ENCODE measurements around the gene MRPL50. TPM values are rescaled to one million over a fixed set of nuclear protein-coding genes. Genes with fewer than 3 reads are reported as not detected.

MRPL50 gene
- total RNA-seq, 1 experiment from 2014 or later, result 19.6 TPM

DNA sequence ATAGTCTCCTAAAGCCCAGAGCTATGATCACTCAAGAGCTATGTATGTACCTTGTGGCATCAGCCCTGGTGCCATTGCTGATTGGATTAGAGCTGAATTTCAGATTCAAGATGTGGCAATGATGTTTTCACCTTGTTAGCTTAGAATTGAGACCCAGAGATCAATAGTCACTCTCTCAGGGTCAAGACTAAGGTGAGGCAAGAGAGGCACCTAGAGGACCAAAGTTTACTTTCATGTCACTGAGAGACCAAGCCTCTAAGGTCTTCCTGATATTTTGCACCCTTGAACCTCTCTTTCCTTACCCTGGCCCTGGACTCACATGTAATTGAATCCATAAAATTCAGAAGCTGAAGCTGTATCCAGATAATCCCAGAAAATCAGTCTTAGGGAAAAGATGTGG lies 56.5 kb downstream of the MRPL50 start:
- Mint-ChIP-seq H3K9me3 (peaks cover 4% of the 10 kb centered on the region; the same call in 1 of the 2 replicates), H3K36me3 (no peaks in the 10 kb centered on the region), H3K27ac (no peak overlapping the region), H3K27me3 (ENCODE audit: low read depth) (no peaks in the 10 kb centered on the region; the same call in 1 of the 2 replicates), H3K4me1 (peaks cover 6% of the 10 kb centered on the region), H3K4me3 (no peak overlapping the region)
- DNase-seq (ENCODE audit: low spot score) (no peak), ATAC-seq (no peak)
- ChIA-PET POLR2A (no interaction called here), CTCF (interaction anchor here (0.6 to 1.3 kb wide), 2 partner anchors 10 to 30 kb away, joined by 3 to 5 read pairs; no protein-coding TSS in a partner anchor)
- TF ChIP-seq, protein P1, sequence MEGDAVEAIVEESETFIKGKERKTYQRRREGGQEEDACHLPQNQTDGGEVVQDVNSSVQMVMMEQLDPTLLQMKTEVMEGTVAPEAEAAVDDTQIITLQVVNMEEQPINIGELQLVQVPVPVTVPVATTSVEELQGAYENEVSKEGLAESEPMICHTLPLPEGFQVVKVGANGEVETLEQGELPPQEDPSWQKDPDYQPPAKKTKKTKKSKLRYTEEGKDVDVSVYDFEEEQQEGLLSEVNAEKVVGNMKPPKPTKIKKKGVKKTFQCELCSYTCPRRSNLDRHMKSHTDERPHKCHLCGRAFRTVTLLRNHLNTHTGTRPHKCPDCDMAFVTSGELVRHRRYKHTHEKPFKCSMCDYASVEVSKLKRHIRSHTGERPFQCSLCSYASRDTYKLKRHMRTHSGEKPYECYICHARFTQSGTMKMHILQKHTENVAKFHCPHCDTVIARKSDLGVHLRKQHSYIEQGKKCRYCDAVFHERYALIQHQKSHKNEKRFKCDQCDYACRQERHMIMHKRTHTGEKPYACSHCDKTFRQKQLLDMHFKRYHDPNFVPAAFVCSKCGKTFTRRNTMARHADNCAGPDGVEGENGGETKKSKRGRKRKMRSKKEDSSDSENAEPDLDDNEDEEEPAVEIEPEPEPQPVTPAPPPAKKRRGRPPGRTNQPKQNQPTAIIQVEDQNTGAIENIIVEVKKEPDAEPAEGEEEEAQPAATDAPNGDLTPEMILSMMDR (IDR thresholded peaks at IDR 0.05), result no peak
- no peak for TF ChIP-seq ZNF396 (CRISPR knock-in tag; IDR thresholded peaks at IDR 0.05; ENCODE audit: borderline replicate concordance)

Other genes with a start within 250 kb of the MRPL50 start
- gene BAAT, start 13.6 kb downstream of the MRPL50 start, total RNA-seq (2021), result 0.11 to 0.17 TPM (median 0.14 TPM) in 3 replicates
- 10.1 to 10.4 TPM (median 10.3 TPM) in 3 replicates for gene ZNF189, start 233 bp upstream of the MRPL50 start, total RNA-seq (2021)
- gene ALDOB, start 37.2 kb upstream of the MRPL50 start, total RNA-seq (2021), result 0.85 to 1.5 TPM (median 0.94 TPM) in 3 replicates
- 46.5 to 52.6 TPM (median 51.8 TPM) in 3 replicates for gene RNF20, start 135.2 kb upstream of the MRPL50 start, total RNA-seq (2021)
- not detected in 3 replicates for gene PPP3R2, start 196.4 kb upstream of the MRPL50 start, total RNA-seq (2021)